Common myeloid progenitor, CD34-positive (primary cell): Measurements from ENCODE around the gene FSCN2.
A peak's percentile ranks its signal among the peaks of the same experiment; 100 is the strongest.

Experiments
- CTCF ChIA-PET: fragments of 350-600 bp; sonication (Branson Sonifier 250); formaldehyde crosslinking; loops from one replicate; lab custom pipeline; 2021; ENCODE audit warnings: antibody characterized with exemption; lab: Charles Lee
- POLR2A ChIA-PET: fragments of 350-600 bp; sonication (Branson Sonifier 250); formaldehyde crosslinking; loops from one replicate; lab custom pipeline; 2021; ENCODE audit warnings: antibody characterized with exemption; lab: Charles Lee
- DNase-seq, 3 donors: peaks; one replicate each; pipeline versions ENCODE4 v3.0.0 to v3.0.0-alpha.2; 2013
- H3K27ac ChIP-seq, 2 experiments: 1 replicate in 1 of 2; 2 replicates in 1 of 2; pipeline ENCODE4 v1.7.0; 2013; ENCODE audit warnings: inconsistent platforms in 2 of 2, low read length in 2 of 2, mild to moderate bottlenecking in 2 of 2, low read depth in 1 of 2, moderate library complexity in 1 of 2; ENCODE audit not compliant: severe bottlenecking in 2 of 2, insufficient read depth in 1 of 2, poor library complexity in 1 of 2
- H3K27me3 ChIP-seq, 5 experiments: replicated peaks in 2 of 5; 1 replicate in 3 of 5; 2 replicates in 2 of 5; pipeline versions ENCODE4 v1.6.1 to v1.7.0; 2013; ENCODE audit warnings: low read length in 4 of 5, mild to moderate bottlenecking in 2 of 5, moderate library complexity in 2 of 5, inconsistent platforms in 1 of 5; ENCODE audit not compliant: insufficient read depth in 5 of 5, control insufficient read depth in 4 of 5
- H3K36me3 ChIP-seq, 4 experiments: 1 replicate in 2 of 4; 2 replicates in 2 of 4; pipeline versions ENCODE4 v1.6.1 to v1.7.0; 2013; ENCODE audit warnings: low read length in 3 of 4, control low read depth in 1 of 4, mild to moderate bottlenecking in 1 of 4; ENCODE audit not compliant: control insufficient read depth in 4 of 4, insufficient read depth in 4 of 4
- H3K4me1 ChIP-seq, 4 experiments: 1 replicate in 3 of 4; 2 replicates in 1 of 4; pipeline versions ENCODE4 v1.6.1 to v1.7.1; 2013; ENCODE audit warnings: low read length in 3 of 4, mild to moderate bottlenecking in 3 of 4, control low read depth in 1 of 4, inconsistent platforms in 1 of 4, moderate library complexity in 1 of 4; ENCODE audit not compliant: control insufficient read depth in 4 of 4, insufficient read depth in 4 of 4; ENCODE audit errors: control extremely low read depth in 1 of 4
- H3K4me3 ChIP-seq, 7 experiments: 1 replicate in 4 of 7; 2 replicates in 3 of 7; pipeline versions ENCODE4 v1.5.1 to v1.7.0; 2013; ENCODE audit warnings: mild to moderate bottlenecking in 7 of 7, low read length in 6 of 7, moderate library complexity in 6 of 7, inconsistent platforms in 2 of 7, low read depth in 2 of 7, control low read depth in 1 of 7; ENCODE audit not compliant: insufficient read depth in 4 of 7, control insufficient read depth in 1 of 7; ENCODE audit errors: extremely low read depth in 1 of 7
- H3K9me3 ChIP-seq, 5 experiments: 1 replicate in 4 of 5; 2 replicates in 1 of 5; pipeline versions ENCODE4 v1.6.1 to v1.7.1; 2013; ENCODE audit warnings: low read length in 4 of 5, mild to moderate bottlenecking in 2 of 5, inconsistent platforms in 1 of 5, low read depth in 1 of 5, moderate library complexity in 1 of 5; ENCODE audit not compliant: control insufficient read depth in 4 of 5, insufficient read depth in 2 of 5; ENCODE audit errors: control extremely low read depth in 1 of 5
- WGBS: methylation state at CpG from one replicate; pipeline ENCODE4 v1.1.5; 2013; ENCODE audit not compliant: insufficient coverage; 5-methylcytosine and 5-hydroxymethylcytosine counted together

The FSCN2 gene

DNA sequence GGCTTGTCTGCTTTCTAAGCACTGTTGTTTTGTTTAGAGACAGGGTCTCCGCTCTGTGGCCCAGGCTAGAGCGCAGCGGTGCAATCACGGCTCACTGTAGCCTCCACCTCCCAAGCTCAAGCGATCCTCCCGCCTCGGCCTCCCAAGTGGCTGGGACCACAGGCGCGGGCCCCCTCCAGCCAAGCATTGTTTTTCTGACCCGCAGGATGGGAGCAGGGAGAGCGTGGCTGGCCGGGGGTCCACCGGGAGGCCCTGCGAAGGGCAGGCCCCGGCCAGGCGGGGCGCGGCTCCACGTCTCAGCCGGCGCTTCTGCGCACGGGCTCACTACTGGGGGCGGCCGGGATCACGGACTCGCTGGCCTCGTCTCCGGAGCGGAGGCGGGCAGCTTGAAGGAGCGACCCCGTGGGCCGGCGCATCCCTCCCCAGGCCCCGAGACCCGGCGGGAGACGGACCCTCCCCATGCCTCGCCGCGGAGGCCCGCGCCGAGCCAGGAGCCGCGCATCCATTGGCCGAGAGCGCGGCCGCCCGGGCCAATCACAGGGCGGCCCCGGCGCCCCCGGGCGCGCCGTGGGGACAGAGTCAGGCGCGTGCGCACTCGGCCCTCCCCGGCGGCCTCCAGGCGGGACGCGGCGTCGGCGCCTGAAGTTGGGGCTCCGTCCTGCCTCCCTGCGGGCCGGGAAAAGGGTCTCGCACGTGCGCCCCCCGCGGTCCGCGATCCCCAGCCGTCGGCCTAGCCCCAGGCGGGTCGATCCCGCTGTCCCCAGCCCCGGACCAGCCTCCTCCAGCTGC lies 40.5 kb upstream of the FSCN2 start:
- Histone ChIP-seq H3K4me1 (peaks cover 4 to 74% (median 63%) of the 10 kb centered on the region in 4 experiments), H3K27me3 (no peaks in the 10 kb centered on the region)
- WGBS: 8% methylated on average over 78 of the region's 87 CpGs

GRCh38 chr17:81488276-81488860 lies 39.8 kb upstream of the FSCN2 start:
- CTCF ChIA-PET: interaction anchor here (1.0 kb wide), 1 partner anchor 9 kb away, joined by 3 read pairs; no protein-coding TSS in a partner anchor
- Histone ChIP-seq H3K9me3 (no peaks in the 10 kb centered on the region), H3K27ac (peak overlapping the region; percentile 33 to 61), H3K4me3 (peak overlapping the region in 6 of 7 experiments; percentile 29 to 69 (median 60)), H3K27me3 (no peaks in the 10 kb centered on the region), H3K4me1 (peaks cover 4 to 70% (median 57%) of the 10 kb centered on the region in 4 experiments), H3K36me3 (no peaks in the 10 kb centered on the region)
- 17% methylated on average over 45 of the region's 52 CpGs for WGBS
- POLR2A ChIA-PET: no interaction called here
- no peak for DNase-seq

More for the DNA sequence above, 40.5 kb upstream of the FSCN2 start:
- H3K27ac ChIP-seq: peak overlapping the region; percentile 33 to 61
- CTCF ChIA-PET: no interaction called here
- POLR2A ChIA-PET: no interaction called here
- H3K36me3 ChIP-seq: no peaks in the 10 kb centered on the region
- H3K4me3 ChIP-seq: peak overlapping the region in 6 of 7 experiments; percentile 29 to 69 (median 60)
- no peaks in the 10 kb centered on the region for H3K9me3 ChIP-seq
- DNase-seq: peak; percentile 59 to 70 (median 69)

DNA sequence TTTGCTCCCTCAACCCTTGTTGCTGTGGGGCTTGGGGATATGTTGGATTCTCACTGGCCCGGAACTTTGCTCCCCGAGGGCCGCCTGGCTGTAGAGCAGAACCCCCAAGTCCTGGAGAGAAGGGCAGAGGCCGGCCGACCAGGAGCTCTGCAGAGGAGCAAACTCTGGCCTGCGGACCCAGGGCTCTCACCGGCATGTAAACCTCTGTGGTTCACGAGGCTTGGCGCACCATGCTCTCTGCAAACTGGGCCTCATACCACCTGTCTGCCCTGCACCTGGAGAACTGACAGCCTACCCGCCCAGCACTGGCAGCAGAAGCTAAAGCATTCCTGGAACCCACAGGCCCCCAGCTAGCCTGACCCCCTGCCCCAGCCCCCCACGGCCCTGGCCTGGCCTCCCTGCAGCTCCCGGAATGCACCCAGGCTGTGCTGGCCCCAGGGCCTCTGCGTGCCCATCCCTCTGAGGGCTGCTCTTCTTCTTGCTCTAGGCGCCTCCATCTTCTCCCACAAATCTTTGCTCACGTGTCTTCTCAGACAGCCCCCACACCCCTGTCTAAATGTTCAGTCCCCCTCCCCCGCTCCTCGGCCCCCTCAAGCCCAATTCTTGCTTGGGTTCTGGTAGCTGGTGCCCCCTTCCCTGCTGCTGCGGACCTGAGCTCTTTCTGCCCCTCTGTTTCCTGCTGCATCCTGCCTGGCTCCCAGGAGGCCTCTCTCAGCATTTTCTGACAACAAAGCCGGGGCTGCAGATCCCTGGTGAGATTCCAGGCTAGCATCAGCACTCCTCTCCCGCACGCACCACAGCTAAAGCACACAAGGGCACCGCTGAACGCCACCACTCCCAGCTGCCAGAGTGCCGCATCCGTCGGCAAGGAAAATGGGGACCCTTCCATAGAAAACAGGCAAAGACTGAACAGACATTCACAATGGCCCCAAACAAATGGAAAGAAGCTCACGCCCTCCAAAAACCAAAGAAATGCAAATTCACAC lies 38.9 kb upstream of the FSCN2 start:
- H3K27me3 ChIP-seq: no peaks in the 10 kb centered on the region
- WGBS: 94% methylated on average over 23 of the region's 27 CpGs
- H3K9me3 ChIP-seq: no peaks in the 10 kb centered on the region
- DNase-seq: no peak
- peaks cover 4 to 62% (median 48%) of the 10 kb centered on the region in 4 experiments for H3K4me1 ChIP-seq
- CTCF ChIA-PET: interaction anchor here (1.0 to 2.5 kb wide), 5 partner anchors 10 to 60 kb away, joined by 3 to 7 read pairs (median 4); no protein-coding TSS in a partner anchor
- H3K4me3 ChIP-seq: no peak overlapping the region
- no peak overlapping the region for H3K27ac ChIP-seq
- no peaks in the 10 kb centered on the region for H3K36me3 ChIP-seq
- POLR2A ChIA-PET: interaction anchor here (1.0 kb wide), 1 partner anchor 25 kb away, joined by 3 read pairs; no protein-coding TSS in a partner anchor

- H3K27ac ChIP-seq: no peak overlapping the region
- 60% methylated on average over 9 of the region's 14 CpGs for WGBS
- no peak for DNase-seq
- no peaks in the 10 kb centered on the region for H3K9me3 ChIP-seq
- peaks cover 4 to 53% (median 40%) of the 10 kb centered on the region in 4 experiments for H3K4me1 ChIP-seq
- POLR2A ChIA-PET: interaction anchor here (1.0 kb wide), 1 partner anchor 24 kb away, joined by 3 read pairs; no protein-coding TSS in a partner anchor
- H3K36me3 ChIP-seq: no peaks in the 10 kb centered on the region
- H3K27me3 ChIP-seq: peaks cover 0 to 2% (median 0%) of the 10 kb centered on the region in 5 experiments
- CTCF ChIA-PET: interaction anchor here (1.1 to 2.5 kb wide), 4 partner anchors 11 to 61 kb away, joined by 4 to 7 read pairs (median 5); no protein-coding TSS in a partner anchor
- H3K4me3 ChIP-seq: no peak overlapping the region
Observed at GRCh38 chr17:81489998-81490992, 37.9 kb upstream of the FSCN2 start.

DNA sequence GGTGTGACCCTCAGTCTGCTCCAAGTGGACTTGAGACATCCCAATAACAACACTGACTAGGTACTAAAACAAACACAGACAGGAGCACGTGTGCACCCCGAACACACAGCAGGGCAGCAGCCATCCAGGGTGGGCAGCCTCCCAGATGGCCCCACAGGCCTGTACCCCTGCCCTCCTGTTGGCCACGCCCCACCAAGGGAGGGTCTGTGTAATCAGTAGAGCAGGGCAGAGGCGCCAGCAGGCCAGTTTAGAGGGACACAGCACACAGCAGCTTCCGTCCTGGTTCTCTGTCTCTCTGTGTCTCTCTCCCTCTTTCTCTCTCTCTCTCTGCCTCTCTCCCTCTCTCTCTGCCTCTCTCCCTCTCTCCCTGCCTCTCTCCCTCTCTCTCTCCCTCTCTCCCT lies 37.0 kb upstream of the FSCN2 start:
- DNase-seq: no peak
- CTCF ChIA-PET: interaction anchor here (1.8 to 2.5 kb wide), 2 partner anchors 11 to 18 kb away, joined by 5 to 7 read pairs; no protein-coding TSS in a partner anchor
- Histone ChIP-seq H3K27ac (no peak overlapping the region), H3K36me3 (no peaks in the 10 kb centered on the region), H3K27me3 (peaks cover 0 to 2% (median 0%) of the 10 kb centered on the region in 5 experiments), H3K9me3 (no peaks in the 10 kb centered on the region), H3K4me3 (no peak overlapping the region), H3K4me1 (peaks cover 0 to 46% (median 34%) of the 10 kb centered on the region in 4 experiments)
- POLR2A ChIA-PET: interaction anchor here (1.0 kb wide), 1 partner anchor 27 kb away, joined by 3 read pairs; no protein-coding TSS in a partner anchor
- WGBS: 84% methylated on average over 4 of the region's 5 CpGs
